CD14-positive monocyte (primary cell): Measurements from ENCODE around the gene CCNL2. TPM values are rescaled to one million over a fixed set of nuclear protein-coding genes. Genes with fewer than 3 reads are reported as not detected.
"Not testable (repeated sequence)": the region's sequence is repeated elsewhere in the genome, so short reads cannot be mapped to it uniquely, and the experiment has no call there.

Experiments
- DNase-seq, 3 donors: peaks; one replicate each; pipeline ENCODE4 v3.0.0-alpha.2; 2011 to 2022
- H2AFZ ChIP-seq: 2 replicates; pipeline ENCODE4 v1.6.0; 2012; ENCODE audit warnings: mild to moderate bottlenecking, low read depth, low read length, inconsistent platforms; ENCODE audit not compliant: insufficient read depth, poor library complexity, severe bottlenecking
- H3K27ac ChIP-seq, 2 donors: 1 replicate in 1 of 2; 2 replicates in 1 of 2; pipeline ENCODE4 v1.5.1; 2012 to 2013; ENCODE audit warnings: low read length in 2 of 2, control low read depth in 1 of 2, inconsistent platforms in 1 of 2, low read depth in 1 of 2, mild to moderate bottlenecking in 1 of 2
- H3K27me3 ChIP-seq, 2 donors: one replicate each; pipeline versions ENCODE4 v1.6.0 to v1.6.1; 2011 to 2013; ENCODE audit warnings: low read length in 2 of 2; ENCODE audit not compliant: control insufficient read depth in 2 of 2, insufficient read depth in 2 of 2
- H3K36me3 ChIP-seq, 2 donors: replicated peaks in 1 of 2; 1 replicate in 1 of 2; 2 replicates in 1 of 2; pipeline versions ENCODE4 v1.5.1 to v1.6.1; 2012 to 2013; ENCODE audit warnings: low read length in 2 of 2, control low read depth in 1 of 2, inconsistent platforms in 1 of 2, mild to moderate bottlenecking in 1 of 2; ENCODE audit not compliant: insufficient read depth in 2 of 2, control insufficient read depth in 1 of 2
- H3K4me1 ChIP-seq, 2 donors: 1 replicate in 1 of 2; 2 replicates in 1 of 2; pipeline versions ENCODE4 v1.5.1 to v1.6.1; 2012 to 2013; ENCODE audit warnings: low read length in 2 of 2, control low read depth in 1 of 2, inconsistent platforms in 1 of 2, mild to moderate bottlenecking in 1 of 2, moderate library complexity in 1 of 2; ENCODE audit not compliant: insufficient read depth in 2 of 2, control insufficient read depth in 1 of 2
- H3K4me2 ChIP-seq: replicated peaks from 2 replicates; pipeline ENCODE3; 2012; ENCODE audit warnings: low read length, moderate library complexity, mild to moderate bottlenecking; ENCODE audit not compliant: poor library complexity, severe bottlenecking; ENCODE audit errors: extremely low read depth
- H3K4me3 ChIP-seq, 3 experiments: fragments of 200-600 bp in 1 of 3; sonication (generic) in 1 of 3; replicated peaks in 1 of 3; 1 replicate in 2 of 3; 2 replicates in 1 of 3; pipeline ENCODE4 v1.5.1; 2011 to 2013; ENCODE audit warnings: low read length in 3 of 3, mild to moderate bottlenecking in 3 of 3, control low read depth in 2 of 3, low read depth in 2 of 3, inconsistent platforms in 1 of 3, moderate library complexity in 1 of 3
- H3K79me2 ChIP-seq: 2 replicates; pipeline ENCODE4 v1.6.0; 2012; ENCODE audit warnings: mild to moderate bottlenecking, control low read depth, inconsistent platforms, low read length, moderate library complexity; ENCODE audit not compliant: insufficient read depth
- H3K9ac ChIP-seq: 2 replicates; pipeline ENCODE4 v1.6.0; 2017; ENCODE audit warnings: low read length, mild to moderate bottlenecking; ENCODE audit not compliant: insufficient read depth, poor library complexity, severe bottlenecking
- H3K9me3 ChIP-seq, 2 donors: replicated peaks in 1 of 2; 1 replicate in 1 of 2; 2 replicates in 1 of 2; pipeline versions ENCODE4 v1.5.1 to v1.6.1; 2012 to 2013; ENCODE audit warnings: low read length in 2 of 2, control low read depth in 1 of 2; ENCODE audit not compliant: control insufficient read depth in 1 of 2, insufficient read depth in 1 of 2
- H4K20me1 ChIP-seq: 2 replicates; pipeline ENCODE4 v1.6.0; 2012; ENCODE audit warnings: mild to moderate bottlenecking, low read length, control low read depth, moderate library complexity; ENCODE audit not compliant: insufficient read depth
- H3K27ac Mint-ChIP-seq, 7 donors: one replicate each; pipeline ENCODE4 v1.8.0; 2020; ENCODE audit warnings: mild to moderate bottlenecking in 7 of 7, mixed read lengths in 7 of 7, moderate library complexity in 6 of 7, inconsistent platforms in 2 of 7
- H3K27me3 Mint-ChIP-seq, 3 donors: one replicate each; pipeline ENCODE4 v1.8.0; 2021 to 2022; ENCODE audit warnings: low read depth in 3 of 3, mild to moderate bottlenecking in 3 of 3, mixed read lengths in 3 of 3, moderate library complexity in 3 of 3, inconsistent platforms in 1 of 3
- H3K36me3 Mint-ChIP-seq, 2 donors: one replicate each; pipeline ENCODE4 v1.8.0; 2020; ENCODE audit warnings: mixed read lengths in 2 of 2, inconsistent platforms in 1 of 2, mild to moderate bottlenecking in 1 of 2
- H3K4me1 Mint-ChIP-seq: one replicate; pipeline ENCODE4 v1.8.0; 2020; ENCODE audit warnings: mild to moderate bottlenecking, mixed read lengths
- H3K4me3 Mint-ChIP-seq, 2 donors: one replicate each; pipeline ENCODE4 v1.8.0; 2020; ENCODE audit warnings: mild to moderate bottlenecking in 2 of 2, mixed read lengths in 2 of 2, moderate library complexity in 1 of 2
- H3K9me3 Mint-ChIP-seq, 7 donors: one replicate each; pipeline ENCODE4 v1.8.0; 2020 to 2022; ENCODE audit warnings: mixed read lengths in 7 of 7, mild to moderate bottlenecking in 6 of 7, moderate library complexity in 6 of 7, inconsistent platforms in 2 of 7
- CTCF ChIP-seq: fragments of 200-600 bp; IDR thresholded peaks from one replicate; pipeline ENCODE4 v1.8.0; 2022; ENCODE audit warnings: antibody characterized with exemption, mild to moderate bottlenecking
- WGBS: methylation state at CpG from one replicate; pipeline ENCODE4 v1.1.5; 2013; ENCODE audit warnings: missing lambda C conversion rate; ENCODE audit not compliant: insufficient coverage; 5-methylcytosine and 5-hydroxymethylcytosine counted together
- intact Hi-C, 2 donors: fragments of 100-400 bp; cut with micrococcal nuclease; formaldehyde crosslinking; loops; one replicate each; pipeline versions ENCODE4 v1.15.0 to v1.15.1; 2023
- polyA plus RNA-seq, 3 donors: library from polyadenylated mRNA; depleted of rRNA in 1 of 3; unstranded in 2 of 3; stranded (reverse) in 1 of 3; fragments of 300-500 nt in 2 of 3; fragments of >200 nt in 1 of 3; fragmentation: Illumina TruSeq in 2 of 3; gene quantifications; 1 replicate in 2 of 3; 2 replicates in 1 of 3; pipeline ENCODE4 v1.2.3, GENCODE V29; 2012 to 2021

Gene CCNL2
- polyA plus RNA-seq, 3 donors: 8.6 to 178 (median 10.4) TPM

- H3K36me3 ChIP-seq: no peaks in the 10 kb centered on the region
- WGBS: 95% methylated on average over 16 of the region's 26 CpGs
- H3K27me3 ChIP-seq: peaks cover 2 to 18% of the 10 kb centered on the region in 2 donors
- intact Hi-C loops: no loop called here
- H3K4me3 Mint-ChIP-seq: no peak overlapping the region
- H3K4me2 ChIP-seq: no peak overlapping the region
- no peak overlapping the region for H3K27ac Mint-ChIP-seq
- no peak for TF ChIP-seq CTCF
- no peaks in the 10 kb centered on the region for H3K36me3 Mint-ChIP-seq
- no peak for DNase-seq
- H2AFZ ChIP-seq: no peak overlapping the region
- no peaks in the 10 kb centered on the region for H3K9me3 ChIP-seq
- no peak overlapping the region for H3K27ac ChIP-seq
- H3K4me1 ChIP-seq: no peaks in the 10 kb centered on the region
- H3K79me2 ChIP-seq: no peaks in the 10 kb centered on the region
- H4K20me1 ChIP-seq: no peaks in the 10 kb centered on the region
- no peak overlapping the region for H3K9ac ChIP-seq
- H3K9me3 Mint-ChIP-seq: peaks cover 0 to 4% (median 0%) of the 10 kb centered on the region in 7 donors
- H3K27me3 Mint-ChIP-seq: peaks cover 16 to 37% (median 24%) of the 10 kb centered on the region in 3 donors
- H3K4me1 Mint-ChIP-seq: no peaks in the 10 kb centered on the region
- no peak overlapping the region for H3K4me3 ChIP-seq
These were observed 19.6 kb upstream of the CCNL2 start for GRCh38 chr1:1418464-1419362.

GRCh38 chr1:1417825-1418463 is 18.8 kb upstream of the CCNL2 start:
- Mint-ChIP-seq H3K4me3 (peak overlapping the region in 1 of 2 donors; percentile 11), H3K27me3 (peaks cover 12 to 34% (median 24%) of the 10 kb centered on the region in 3 donors)
- H3K27ac ChIP-seq, DNase-seq, H3K36me3 ChIP-seq, H2AFZ ChIP-seq, H3K79me2 ChIP-seq, H3K4me1 Mint-ChIP-seq, H3K4me2 ChIP-seq, H3K36me3 Mint-ChIP-seq, H3K4me1 ChIP-seq, H3K27ac Mint-ChIP-seq, H4K20me1 ChIP-seq, H3K9me3 Mint-ChIP-seq, H3K9ac ChIP-seq, H3K9me3 ChIP-seq, H3K4me3 ChIP-seq, intact Hi-C loops: not testable (repeated sequence)
- peaks cover 2 to 18% of the 10 kb centered on the region in 2 donors for H3K27me3 ChIP-seq
- 92% methylated on average over 19 of the region's 25 CpGs for WGBS

GRCh38 chr1:1417396-1417795 is 18.3 kb upstream of the CCNL2 start:
- H3K27ac ChIP-seq, intact Hi-C loops, H3K36me3 ChIP-seq, H3K4me2 ChIP-seq, H3K4me1 Mint-ChIP-seq, H3K27ac Mint-ChIP-seq, H3K79me2 ChIP-seq, DNase-seq, H3K36me3 Mint-ChIP-seq, H3K9me3 ChIP-seq, H3K4me1 ChIP-seq, H3K4me3 ChIP-seq, H3K4me3 Mint-ChIP-seq, H4K20me1 ChIP-seq, H3K9ac ChIP-seq, H2AFZ ChIP-seq: not testable (repeated sequence)
- Mint-ChIP-seq H3K27me3 (peaks cover 12 to 29% (median 23%) of the 10 kb centered on the region in 3 donors), H3K9me3 (peaks cover 3 to 11% (median 7%) of the 10 kb centered on the region in 7 donors)
- peaks cover 2 to 18% of the 10 kb centered on the region in 2 donors for H3K27me3 ChIP-seq
- 95% methylated on average over 4 of the region's 5 CpGs for WGBS
